Left kidney (tissue), 8 donors: ENCODE data around the gene C12orf43. TPM values are rescaled to one million over a fixed set of nuclear protein-coding genes. Genes with fewer than 3 reads are reported as not detected.
"Not testable (repeated sequence)": the region's sequence is repeated elsewhere in the genome, so short reads cannot be mapped to it uniquely, and the experiment has no call there.

Experiments used
- DNase-seq: peaks from one replicate; pipeline ENCODE4 v3.0.0-alpha.2; 2013
- long read RNA-seq, 8 donors: transcript quantifications; one replicate each; lab custom pipeline, GENCODE V29; 2026
- polyA plus RNA-seq: library from polyadenylated mRNA; unstranded; fragments of 120-200 nt; gene quantifications from one replicate; pipeline ENCODE4 v1.2.1, GENCODE V29; 2013; ENCODE audit not compliant: insufficient read length

Gene C12orf43, protein sequence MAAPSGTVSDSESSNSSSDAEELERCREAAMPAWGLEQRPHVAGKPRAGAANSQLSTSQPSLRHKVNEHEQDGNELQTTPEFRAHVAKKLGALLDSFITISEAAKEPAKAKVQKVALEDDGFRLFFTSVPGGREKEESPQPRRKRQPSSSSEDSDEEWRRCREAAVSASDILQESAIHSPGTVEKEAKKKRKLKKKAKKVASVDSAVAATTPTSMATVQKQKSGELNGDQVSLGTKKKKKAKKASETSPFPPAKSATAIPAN
- polyA plus RNA-seq: 18.4 TPM
- long read RNA-seq, donor 1, full-length matches to known transcripts: 5 of 12 reads
- long read RNA-seq, donor 1, partial matches to known transcripts: 0 of 12 reads
- long read RNA-seq, donor 1, other reads (novel, unspliced or antisense): 7 of 12 reads
- long read RNA-seq, donor 2, full-length matches to known transcripts: 4 of 4 reads
- long read RNA-seq, donor 2, partial matches to known transcripts: 0 of 4 reads
- long read RNA-seq, donor 2, other reads (novel, unspliced or antisense): 0 of 4 reads
- long read RNA-seq, donor 3, full-length matches to known transcripts: 2 of 2 reads
- long read RNA-seq, donor 3, partial matches to known transcripts: 0 of 2 reads
- long read RNA-seq, donor 3, other reads (novel, unspliced or antisense): 0 of 2 reads
- long read RNA-seq, donor 4: 0 reads
- long read RNA-seq, donor 5, full-length matches to known transcripts: 6 of 6 reads
- long read RNA-seq, donor 5, partial matches to known transcripts: 0 of 6 reads
- long read RNA-seq, donor 5, other reads (novel, unspliced or antisense): 0 of 6 reads
- long read RNA-seq, donor 6, full-length matches to known transcripts: 6 of 6 reads
- long read RNA-seq, donor 6, partial matches to known transcripts: 0 of 6 reads
- long read RNA-seq, donor 6, other reads (novel, unspliced or antisense): 0 of 6 reads
- long read RNA-seq, donor 7, full-length matches to known transcripts: 7 of 14 reads
- long read RNA-seq, donor 7, partial matches to known transcripts: 0 of 14 reads
- long read RNA-seq, donor 7, other reads (novel, unspliced or antisense): 7 of 14 reads
- long read RNA-seq, donor 8, full-length matches to known transcripts: 1 of 1 reads
- long read RNA-seq, donor 8, partial matches to known transcripts: 0 of 1 reads
- long read RNA-seq, donor 8, other reads (novel, unspliced or antisense): 0 of 1 reads

DNA sequence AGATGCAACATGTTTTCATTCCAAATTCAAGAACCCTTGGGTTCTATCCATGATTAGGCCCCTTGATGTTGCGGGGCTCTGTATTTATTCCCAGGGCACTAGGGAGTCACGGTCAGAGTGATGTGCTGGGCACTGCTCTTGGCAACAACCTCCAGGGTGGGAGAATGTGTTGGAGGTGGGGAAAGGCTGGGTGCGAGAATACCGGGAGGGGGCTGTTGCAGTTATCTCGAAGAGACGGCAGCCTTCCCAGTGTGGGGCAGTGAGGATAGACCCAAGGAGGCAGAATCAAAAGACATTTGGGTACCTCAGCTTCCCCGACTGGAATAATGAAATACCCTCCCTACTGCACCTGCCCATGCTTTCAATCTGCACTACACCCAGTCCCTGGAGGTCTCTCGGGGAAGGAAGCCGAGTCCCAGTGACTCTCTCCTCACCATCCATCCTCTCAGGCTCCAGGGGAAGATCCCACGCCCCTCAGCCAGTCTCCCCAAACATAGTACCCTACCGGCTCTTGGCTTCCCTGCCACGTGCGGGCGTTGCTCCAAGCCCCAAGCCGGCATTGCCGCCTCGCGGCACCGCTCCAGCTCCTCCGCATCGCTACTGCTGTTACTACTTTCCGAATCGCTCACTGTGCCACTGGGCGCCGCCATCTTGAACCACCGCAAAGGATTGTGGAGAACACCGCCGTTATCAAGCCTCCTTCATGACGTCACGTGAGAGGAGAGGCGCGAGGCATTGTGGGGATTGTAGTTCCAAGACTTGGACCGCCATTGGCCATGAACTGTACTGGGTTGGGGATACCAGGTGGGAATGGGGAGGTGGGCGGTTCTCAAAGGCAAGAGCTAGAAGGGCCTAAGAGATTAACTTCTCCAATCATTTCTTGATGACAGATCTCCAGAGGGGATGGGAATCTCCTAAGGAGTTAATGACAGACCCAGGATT, at the start of gene C12orf43:
Gene C12orf43, minus strand, starts transcription at position 663 of the 942 bp plus-strand sequence. Its CDS starts 13 bp downstream, at position 650.
- DNase-seq: peak; percentile 93

DNA sequence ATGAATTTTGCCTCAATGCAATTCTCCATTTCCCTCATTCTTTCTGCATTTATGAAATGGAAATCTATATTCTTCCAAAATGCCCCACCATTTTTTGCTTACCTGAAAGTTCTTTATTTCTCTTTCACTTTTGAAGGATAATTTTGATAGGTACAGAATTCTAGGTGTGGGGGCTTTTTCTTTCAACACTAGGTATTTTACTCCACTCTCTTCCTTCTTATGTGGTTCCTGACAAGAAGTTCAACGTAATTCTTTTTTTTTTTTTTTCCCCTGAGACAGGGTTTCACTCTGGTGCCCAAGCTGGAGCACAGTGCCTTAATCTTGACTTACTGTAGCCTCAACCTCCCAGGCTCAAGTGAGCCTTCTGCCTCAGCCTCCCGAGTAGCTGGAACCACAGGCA, 49.1 kb upstream of the C12orf43 start:
- no peak for DNase-seq

DNA sequence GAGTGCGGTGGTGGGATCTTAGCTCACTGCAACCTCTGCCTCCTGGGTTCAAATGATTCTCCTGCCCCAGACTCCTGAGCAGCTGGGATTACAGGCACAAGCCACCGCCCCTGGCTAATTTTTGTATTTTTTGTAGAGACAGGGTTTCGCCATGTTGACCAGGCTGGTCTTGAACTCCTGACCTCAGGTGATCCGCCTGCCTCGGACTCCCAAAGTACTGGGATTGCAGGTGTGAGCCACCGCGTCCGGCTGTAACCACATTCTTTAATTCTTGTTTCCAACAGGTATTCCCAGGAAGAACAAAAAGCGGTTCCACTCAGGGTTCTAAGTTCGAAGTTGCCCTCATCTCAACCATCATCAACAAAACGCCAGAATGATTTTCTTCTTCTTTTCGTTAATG, 48.3 kb upstream of the C12orf43 start:
- DNase-seq: not testable (repeated sequence)

DNA sequence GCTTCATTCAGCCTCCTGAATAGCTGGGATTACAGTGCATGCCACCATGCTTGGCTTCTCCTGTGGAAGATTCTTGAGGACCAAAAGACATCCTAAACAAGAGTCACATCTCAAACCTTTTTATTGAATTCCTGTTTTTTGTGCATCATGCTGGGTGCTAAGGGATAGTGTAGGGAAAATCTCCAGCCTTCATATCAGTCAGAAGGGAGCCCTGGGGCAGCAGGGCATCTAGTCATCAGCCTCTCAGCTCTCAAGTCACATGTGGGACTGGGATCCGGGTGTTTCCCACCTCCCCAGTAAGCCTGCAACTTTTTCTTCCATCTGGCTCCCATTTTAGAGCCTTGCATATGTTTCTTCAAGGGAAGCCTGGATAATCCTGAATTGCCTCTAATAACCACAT, 47.8 kb upstream of the C12orf43 start:
- DNase-seq: no peak

DNA sequence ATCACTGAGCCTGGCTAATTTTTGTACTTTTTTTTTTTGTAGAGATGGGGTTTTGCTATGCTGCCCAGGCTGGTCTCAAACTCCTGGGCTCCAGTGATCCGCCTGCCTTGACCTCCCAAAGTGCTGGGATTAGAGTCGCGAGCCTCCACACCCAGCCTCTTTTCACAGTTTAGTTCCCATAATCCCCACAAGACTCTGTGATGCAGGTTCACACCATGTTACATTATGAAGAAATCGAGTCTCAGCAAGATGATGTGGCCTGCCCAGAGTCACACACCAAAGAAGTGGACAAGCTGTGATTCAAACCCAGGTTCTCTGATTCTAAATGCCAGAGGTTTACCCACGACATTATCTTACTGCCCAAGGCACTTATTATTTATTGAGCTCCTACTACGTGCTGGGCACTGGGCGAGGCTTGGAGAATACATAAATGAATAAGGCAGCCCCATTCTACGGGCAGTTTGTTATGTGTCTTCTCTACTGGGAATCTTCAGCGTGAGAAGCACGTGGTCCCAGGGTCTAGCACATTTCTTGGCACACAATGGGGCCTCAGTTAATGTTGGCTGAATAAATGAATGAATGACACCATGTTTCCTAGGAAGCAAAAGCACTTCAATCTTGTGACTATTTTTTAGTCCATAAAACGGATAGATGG, 46.2 kb upstream of the C12orf43 start:
- no peak for DNase-seq

DNA sequence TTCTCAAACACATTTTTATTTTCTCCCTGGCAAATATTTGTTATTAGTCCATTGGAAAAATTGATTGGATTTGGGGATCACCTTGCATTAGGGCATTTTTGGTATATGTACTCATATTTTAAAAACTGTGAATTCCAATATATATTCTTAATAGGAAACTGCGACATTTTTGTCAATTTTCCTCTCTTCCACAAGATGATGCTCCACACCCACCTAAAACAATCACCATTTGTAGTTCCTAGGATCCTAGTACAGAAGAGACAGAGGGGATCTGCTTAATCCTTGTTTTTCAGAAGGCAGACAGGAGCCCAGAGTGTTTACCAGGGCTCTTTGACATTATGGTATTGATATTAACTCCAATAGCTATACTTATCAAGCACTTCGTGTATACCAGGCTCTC, 45.5 kb upstream of the C12orf43 start:
- DNase-seq: no peak

DNA sequence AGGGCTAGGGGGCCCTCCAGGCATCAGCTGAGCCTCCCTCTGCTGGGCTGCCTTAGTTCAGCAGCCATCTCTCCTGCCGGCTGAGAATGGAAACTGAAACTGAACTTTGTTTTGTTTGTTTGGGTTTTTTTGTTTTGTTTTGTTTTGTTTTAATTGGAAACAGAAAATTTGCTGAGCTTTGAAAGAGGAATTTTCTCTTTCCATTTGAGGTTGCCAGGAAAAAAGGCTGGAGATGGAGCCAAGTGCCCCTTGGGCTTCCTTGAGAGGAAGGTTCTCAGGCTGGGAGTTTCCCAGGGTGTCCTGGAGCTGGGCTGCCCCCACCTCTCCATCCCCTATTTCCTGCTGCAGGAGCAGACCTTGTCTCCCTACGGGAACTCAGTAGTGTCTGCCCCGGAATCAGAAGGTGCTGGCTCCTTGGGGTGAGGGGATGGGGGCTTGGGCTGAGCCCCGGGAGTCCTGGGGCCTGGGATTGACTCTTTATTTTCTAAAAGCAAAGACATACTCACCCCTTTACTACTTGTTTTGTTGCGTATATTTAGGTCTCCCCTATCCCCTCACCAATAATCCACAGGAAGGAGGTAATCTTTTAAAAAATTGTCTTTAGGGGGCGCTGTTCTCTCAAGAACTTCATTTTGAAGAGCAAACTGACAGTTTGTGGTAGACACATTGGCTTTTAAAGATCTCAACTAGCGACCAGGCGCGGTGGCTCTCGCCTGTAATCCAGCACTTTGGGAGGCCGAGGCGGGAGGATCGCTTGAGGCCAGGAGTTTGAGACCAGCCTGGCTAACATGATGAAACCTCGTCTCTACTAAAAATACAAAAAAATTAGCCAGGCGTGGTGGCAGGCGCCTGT, 44.1 kb upstream of the C12orf43 start:
- peak; percentile 22 for DNase-seq

DNA sequence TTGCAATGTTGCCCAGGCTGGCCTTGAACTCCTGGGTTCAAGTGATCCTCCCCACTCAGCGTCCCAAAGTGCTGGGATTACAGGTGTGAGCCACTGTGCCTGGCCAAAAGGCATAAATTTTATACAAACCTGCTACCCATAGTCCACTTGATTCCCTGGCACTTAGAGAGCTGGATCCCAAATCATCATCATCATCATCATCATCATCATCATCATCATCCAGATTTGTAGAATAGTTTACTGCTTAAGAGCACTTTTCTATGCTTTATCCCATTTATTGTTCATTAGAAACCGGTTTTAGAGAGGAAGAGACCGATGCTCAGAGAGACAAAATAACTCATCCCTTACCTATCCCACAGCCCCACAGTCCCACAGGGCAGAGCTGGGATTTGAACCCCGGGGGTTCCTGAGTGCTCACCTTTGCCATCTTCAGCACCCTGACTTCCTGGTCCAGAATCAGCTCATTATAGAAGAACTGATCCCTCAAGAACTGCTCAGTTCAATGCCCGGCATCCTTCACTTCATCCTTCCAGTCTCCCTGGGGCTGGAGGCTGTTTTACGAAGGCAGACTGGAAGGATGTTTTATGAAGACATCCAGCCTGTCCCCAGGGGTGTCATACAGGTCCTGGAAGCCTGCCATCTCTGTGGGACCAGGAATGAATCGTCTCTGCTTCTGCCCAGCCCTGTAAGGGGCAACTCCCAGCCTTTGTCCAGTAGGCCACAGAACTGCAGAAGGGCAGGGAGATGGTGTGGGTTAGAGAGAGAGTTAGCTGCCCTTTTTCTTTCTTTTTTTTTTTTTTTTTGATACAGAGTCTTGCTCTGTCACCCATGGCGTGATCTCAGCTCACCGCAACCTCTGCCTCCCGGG, 43.0 kb upstream of the C12orf43 start:
- no peak for DNase-seq

DNA sequence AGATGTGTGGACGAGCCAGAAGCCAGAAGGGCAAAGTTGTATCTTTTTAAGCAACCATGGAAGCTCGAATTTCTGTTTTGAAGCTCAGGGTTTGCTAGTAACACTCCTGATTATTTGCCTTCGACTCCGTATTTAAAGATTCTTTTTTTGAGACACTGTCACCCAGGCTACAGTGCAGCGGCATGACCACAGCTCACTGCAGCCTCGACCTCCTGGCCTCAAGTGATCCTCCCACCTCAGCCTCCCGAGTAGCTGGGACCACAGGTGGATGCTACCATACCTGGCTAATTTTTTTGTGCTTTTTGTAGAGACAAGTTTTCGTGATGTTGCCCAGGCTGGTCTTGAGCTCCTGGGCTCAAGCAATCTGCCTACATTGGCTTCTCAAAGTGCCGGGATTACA, 41.5 kb upstream of the C12orf43 start:
- no peak for DNase-seq

DNA sequence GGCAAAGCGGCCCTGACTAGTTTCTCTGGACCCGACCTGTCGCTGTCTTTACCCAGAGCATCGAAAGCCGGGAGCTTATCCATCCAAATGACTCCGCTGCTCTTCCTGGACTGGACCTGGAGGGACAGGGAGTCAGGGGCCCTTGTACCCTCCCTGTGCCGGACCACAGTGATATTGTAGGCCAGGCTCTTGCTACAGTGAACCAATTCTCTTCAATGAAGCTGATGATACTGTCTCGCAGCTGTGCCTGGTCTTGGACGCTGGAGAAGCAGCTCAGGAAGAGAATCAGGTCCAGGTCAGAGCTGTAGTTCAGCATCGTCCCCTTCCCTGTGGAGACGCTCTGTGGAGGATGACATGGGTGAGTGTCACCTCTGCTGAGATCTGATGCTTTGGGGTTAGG, 37.4 kb upstream of the C12orf43 start:
- no peak for DNase-seq

DNA sequence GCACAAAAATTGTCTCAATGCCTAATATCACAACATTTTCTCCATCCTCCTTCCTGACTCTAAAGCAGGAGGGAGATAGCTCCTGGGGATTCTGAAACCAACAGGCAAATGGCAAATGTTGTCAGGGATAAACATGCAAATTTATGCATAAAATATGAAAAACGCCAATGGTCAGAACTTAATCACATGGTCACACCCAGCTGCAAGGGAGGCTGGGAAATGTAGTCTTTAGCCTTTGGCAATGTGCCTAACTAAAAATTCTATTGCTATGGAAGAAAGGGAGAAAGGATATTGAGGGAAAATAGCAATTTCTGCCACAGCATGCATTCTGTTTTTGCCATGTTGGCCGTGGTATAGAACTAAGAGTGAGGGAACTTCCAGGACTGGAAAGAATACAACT, 34.4 kb upstream of the C12orf43 start:
- DNase-seq: no peak

DNA sequence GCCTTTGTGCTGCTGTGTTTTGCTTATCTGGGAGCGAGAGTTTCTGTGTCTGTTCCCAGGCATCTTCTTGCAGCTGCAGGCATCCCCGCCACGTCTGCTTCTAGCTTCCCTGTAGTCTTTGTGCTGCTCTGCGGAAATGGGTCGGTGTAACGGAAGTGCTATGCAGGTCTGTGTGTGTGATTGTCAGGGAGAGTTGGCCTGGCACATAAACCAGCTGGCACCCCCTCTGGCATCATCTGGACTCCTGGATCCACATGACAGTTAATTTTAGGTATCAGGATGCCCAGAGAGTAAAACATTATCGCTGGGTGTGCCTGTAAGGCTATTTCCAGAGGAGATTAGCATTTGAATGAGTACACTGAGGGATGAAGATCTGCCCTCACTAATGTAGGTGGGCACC, 32.2 kb upstream of the C12orf43 start:
- DNase-seq: no peak

DNA sequence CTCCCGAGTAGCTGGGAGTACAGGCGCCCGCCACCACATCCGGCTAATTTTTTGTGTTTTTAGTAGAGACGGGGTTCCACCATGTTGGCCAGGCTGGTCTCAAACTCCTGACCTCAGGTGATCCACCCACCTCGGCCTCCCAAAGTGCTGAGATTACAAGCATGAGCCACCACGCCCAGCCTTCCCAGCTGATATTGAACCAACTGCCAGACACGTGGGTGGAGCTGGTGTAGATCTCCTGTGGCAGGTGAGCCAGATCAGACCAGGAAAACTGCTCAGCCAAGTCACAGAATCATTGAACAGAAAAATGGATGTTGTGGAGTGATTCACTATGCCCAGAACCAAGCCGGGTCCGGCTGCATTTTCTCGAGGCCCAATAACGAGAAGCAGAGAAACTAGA, 31.1 kb upstream of the C12orf43 start:
- not testable (repeated sequence) for DNase-seq

DNA sequence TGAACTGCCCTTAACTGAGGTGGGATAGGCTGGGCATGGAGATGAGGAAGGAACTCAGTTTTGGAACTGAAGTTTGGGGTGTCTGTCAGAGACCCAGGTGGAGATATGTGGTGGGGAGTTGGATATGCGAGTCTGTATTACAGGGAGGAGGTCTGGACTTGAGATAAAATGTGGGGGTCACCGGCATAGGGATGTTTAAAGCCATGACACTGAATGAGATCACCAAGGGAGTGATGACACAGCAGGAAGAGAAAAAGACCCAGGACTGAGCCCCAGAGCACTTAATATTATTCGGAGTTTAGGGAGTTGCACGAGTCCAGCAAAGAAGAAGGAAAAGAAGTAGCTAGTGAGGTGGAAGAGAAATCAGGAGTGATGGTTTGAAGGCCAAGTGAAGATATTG, 26.8 kb upstream of the C12orf43 start:
- DNase-seq: no peak

DNA sequence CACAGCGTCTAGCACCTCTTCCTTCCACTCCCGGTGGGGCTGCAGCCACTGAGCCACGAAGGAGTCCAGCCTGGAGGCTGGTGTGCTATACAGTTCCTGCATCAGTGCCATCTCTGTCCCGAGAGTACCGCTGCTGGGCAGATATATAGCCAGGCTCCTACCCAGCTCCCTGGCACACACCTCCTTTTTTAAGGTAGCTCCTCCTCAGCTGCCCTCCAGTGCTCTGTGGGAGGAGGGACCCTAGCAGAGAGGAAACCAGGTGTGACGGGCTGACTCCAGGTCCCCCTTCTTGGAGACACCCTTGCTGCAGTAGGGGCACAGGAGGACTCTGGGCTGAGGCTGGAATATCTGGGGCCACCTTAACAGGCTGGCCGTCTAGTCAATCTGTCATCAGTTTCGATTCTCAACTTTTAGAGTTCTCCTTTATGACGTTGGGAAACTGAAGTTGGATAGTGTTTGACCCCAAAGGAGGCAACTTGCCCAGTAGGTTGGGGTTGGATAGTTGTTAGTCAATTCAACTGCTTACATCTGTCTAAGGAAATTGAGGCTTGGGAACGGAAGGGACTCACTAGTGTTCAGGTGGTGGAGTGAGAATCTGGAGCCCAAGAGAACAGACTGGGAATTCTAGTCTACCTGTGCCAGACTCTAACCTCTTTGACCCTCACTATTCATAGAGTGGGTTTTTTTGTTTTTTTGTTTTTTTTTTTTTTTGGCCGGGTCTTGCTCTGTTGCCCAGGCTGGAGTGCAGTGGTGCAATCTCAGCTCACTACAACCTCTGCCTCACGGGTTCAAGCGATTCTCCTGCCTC, 22.8 kb upstream of the C12orf43 start, which contains the start of gene OASL:
Gene OASL, minus strand, starts transcription at position 386 of the 808 bp plus-strand sequence. Its CDS starts 275 bp downstream, at position 111.
- no peak for DNase-seq

DNA sequence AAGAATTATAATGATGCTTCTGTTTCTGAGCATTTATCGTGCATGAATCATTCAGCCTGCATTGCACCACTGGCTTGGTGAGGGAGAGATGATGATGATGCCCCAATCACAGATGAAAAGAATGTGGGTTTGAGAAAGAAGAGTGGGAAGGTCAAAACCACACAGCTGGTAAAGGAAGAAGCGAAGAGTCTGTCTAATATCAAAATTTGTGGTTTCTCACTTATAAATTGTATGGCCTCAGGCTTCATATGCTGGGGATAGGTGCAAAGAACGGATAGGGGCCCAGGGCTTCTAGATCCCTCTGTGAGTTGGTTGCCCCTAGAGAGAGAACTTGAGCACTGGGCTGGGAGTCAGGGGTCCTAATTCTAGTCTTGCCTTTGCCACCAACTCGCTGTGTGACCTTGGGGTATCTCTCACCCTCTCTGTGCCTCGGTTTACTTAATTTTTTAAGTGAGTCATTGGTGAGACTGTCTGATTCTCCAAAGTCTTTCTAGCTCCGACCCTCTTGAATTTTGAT, 20.6 kb upstream of the C12orf43 start:
- DNase-seq: no peak

DNA sequence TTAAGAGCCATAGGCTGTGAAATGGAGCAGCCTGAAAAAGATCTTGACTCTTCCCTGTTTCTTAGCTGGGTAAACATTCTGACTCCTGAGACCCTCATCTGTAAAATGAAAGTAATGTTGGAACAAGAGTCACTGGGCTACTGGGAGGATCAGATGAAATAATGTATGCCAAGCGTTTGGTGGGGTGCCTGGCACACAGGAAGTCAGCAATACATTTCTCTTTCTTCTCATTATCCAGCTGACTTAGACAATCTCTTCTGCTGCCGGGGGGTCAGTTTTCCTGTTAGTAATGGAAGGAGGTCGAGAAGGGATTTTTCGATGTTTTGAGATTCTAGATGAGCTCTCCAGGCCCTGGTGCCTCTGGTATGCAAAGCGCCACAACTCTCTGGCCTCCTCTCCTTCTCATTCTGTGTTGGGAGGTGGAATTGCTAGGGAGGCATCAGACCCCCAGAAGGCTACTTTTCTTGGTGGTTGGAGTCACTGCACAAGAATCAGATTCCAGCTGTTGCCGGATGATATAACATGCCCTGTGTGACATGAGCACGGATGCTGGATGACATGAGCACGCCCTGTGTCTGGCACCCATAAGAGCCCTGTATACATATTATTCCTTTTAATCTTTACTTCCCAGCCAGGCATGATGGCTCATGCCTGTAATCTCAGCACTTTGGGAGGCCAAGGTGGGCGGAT, 18.5 kb upstream of the C12orf43 start:
- DNase-seq: no peak
